ENCODE data around the gene ZNF516. TPM values are rescaled to one million over a fixed set of nuclear protein-coding genes. Genes with fewer than 3 reads are reported as not detected.

ZNF516 gene
- total RNA-seq, 1 experiment from 2014 or later = 22.6 TPM

- no peak overlapping the region for H3K4ac ChIP-seq (ENCODE audit: low read depth, low read length)
- Mint-ChIP-seq H3K4me1 (peaks cover 37 to 40% of the 10 kb centered on the region in 2 experiments), H3K9me3 (no peaks in the 10 kb centered on the region), H3K27me3 (ENCODE audit: low read depth) (peaks cover 7% of the 10 kb centered on the region), H3K27ac (peak overlapping the region in 2 of 3 experiments; percentile 30 to 94; a peak in 5 of 7 replicates), H3K36me3 (ENCODE audit: insufficient read depth in 1 of 3, low read depth in 3 of 3) (no peaks in the 10 kb centered on the region), H3K4me3 (peak overlapping the region; percentile 69 to 81)
- H2AK5ac ChIP-seq (ENCODE audit: insufficient read length, low read length) = no peak overlapping the region
- H3K79me2 ChIP-seq (ENCODE audit: insufficient read depth, low read length) = no peaks in the 10 kb centered on the region
- peak; percentile 73 for DNase-seq
- no peaks in the 10 kb centered on the region for H4K20me1 ChIP-seq (ENCODE audit: control insufficient read depth, insufficient read depth, insufficient read length)
- H3K4me1 ChIP-seq (ENCODE audit: insufficient read depth, low read length) = peaks cover 7% of the 10 kb centered on the region
- no peaks in the 10 kb centered on the region for H3K79me1 ChIP-seq (ENCODE audit: insufficient read depth, low read depth, low read length, poor library complexity, severe bottlenecking)
- H2BK120ac ChIP-seq (ENCODE audit: low read depth, low read length, poor library complexity, severe bottlenecking) = no peak overlapping the region
- no peak overlapping the region for H3K23ac ChIP-seq (ENCODE audit: insufficient read length, low read depth, low read length)
- no peak overlapping the region for H2BK12ac ChIP-seq (ENCODE audit: insufficient read length, low read depth, low read length)
- H4K91ac ChIP-seq (ENCODE audit: insufficient read length, low read depth, low read length) = no peak overlapping the region
- no peak overlapping the region for H2AFZ ChIP-seq (ENCODE audit: low read length)
- peak overlapping the region; percentile 77 for H3K4me2 ChIP-seq (ENCODE audit: insufficient read depth, insufficient read length, low read length)
- H4K8ac ChIP-seq (replicated peaks; ENCODE audit: insufficient read length, low read depth, low read length) = no peak overlapping the region
- H3T11ph ChIP-seq (ENCODE audit: low read length) = no peak overlapping the region
- no peak overlapping the region for H2BK15ac ChIP-seq (ENCODE audit: low read depth, low read length)
- WGBS (ENCODE audit: extremely low coverage, insufficient read length, low lambda C conversion rate) = no CpG with 5 or more reads among the region's 25 CpGs
- H4K5ac ChIP-seq (ENCODE audit: insufficient read length, low read depth, low read length) = no peak overlapping the region
- peak overlapping the region; percentile 25 for H3K27ac ChIP-seq (ENCODE audit: insufficient read length, low read depth, low read length)
- no peaks in the 10 kb centered on the region for H3K27me3 ChIP-seq (ENCODE audit: insufficient read depth, low read length)
- H3K18ac ChIP-seq (ENCODE audit: insufficient read length, low read depth, low read length) = peak overlapping the region; percentile 72
- no peak overlapping the region for H2BK5ac ChIP-seq (ENCODE audit: insufficient read length, low read length)
- H3K56ac ChIP-seq (ENCODE audit: insufficient read length, low read depth, low read length) = no peak overlapping the region
- peaks cover 9% of the 10 kb centered on the region for H3K23me2 ChIP-seq (ENCODE audit: insufficient read length, low read depth, low read length, poor library complexity, severe bottlenecking)
- no peaks in the 10 kb centered on the region for H3K9me3 ChIP-seq (ENCODE audit: control insufficient read depth, low read depth, low read length)
- H3K9ac ChIP-seq (ENCODE audit: extremely low read depth, insufficient read length, low read length) = peak overlapping the region; percentile 39
- peak overlapping the region; percentile 80 for H3K14ac ChIP-seq (ENCODE audit: insufficient read depth, low read length)
- no peak overlapping the region for H2BK20ac ChIP-seq (ENCODE audit: low read depth, low read length, poor library complexity, severe bottlenecking)
- TF ChIP-seq, protein P1, sequence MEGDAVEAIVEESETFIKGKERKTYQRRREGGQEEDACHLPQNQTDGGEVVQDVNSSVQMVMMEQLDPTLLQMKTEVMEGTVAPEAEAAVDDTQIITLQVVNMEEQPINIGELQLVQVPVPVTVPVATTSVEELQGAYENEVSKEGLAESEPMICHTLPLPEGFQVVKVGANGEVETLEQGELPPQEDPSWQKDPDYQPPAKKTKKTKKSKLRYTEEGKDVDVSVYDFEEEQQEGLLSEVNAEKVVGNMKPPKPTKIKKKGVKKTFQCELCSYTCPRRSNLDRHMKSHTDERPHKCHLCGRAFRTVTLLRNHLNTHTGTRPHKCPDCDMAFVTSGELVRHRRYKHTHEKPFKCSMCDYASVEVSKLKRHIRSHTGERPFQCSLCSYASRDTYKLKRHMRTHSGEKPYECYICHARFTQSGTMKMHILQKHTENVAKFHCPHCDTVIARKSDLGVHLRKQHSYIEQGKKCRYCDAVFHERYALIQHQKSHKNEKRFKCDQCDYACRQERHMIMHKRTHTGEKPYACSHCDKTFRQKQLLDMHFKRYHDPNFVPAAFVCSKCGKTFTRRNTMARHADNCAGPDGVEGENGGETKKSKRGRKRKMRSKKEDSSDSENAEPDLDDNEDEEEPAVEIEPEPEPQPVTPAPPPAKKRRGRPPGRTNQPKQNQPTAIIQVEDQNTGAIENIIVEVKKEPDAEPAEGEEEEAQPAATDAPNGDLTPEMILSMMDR (conservative IDR thresholded peaks at IDR 0.05) = 0 out of 3 replicates have a peak, but pooled peaks have one; percentile 16
Measured at GRCh38 chr18:76518123-76518859, 23.2 kb upstream of the ZNF516 start.

All from H9 (cell line).